HCT116 (cell line): ENCODE data around the gene RAPH1.

Experiments used
- CBX3 ChIP-seq: IDR thresholded peaks from 2 replicates; pipeline ENCODE4 v1.6.1; 2012; ENCODE audit warnings: low read depth
- CEBPB ChIP-seq: IDR thresholded peaks from 2 replicates; pipeline ENCODE4 v1.6.1; 2012; ENCODE audit warnings: low read depth
- CTCF ChIP-seq, 3 experiments: fragments of 200-600 bp in 1 of 3; sonication (generic) in 1 of 3; IDR thresholded peaks in 2 of 3; conservative IDR thresholded peaks in 1 of 3; 2 replicates each; pipeline ENCODE4 v1.5.1; 2012 to 2017; ENCODE audit warnings: low read depth in 2 of 3, low read length in 2 of 3, antibody characterized with exemption in 1 of 3, borderline replicate concordance in 1 of 3, control low read depth in 1 of 3, mild to moderate bottlenecking in 1 of 3, mixed read lengths in 1 of 3, mixed run types in 1 of 3, moderate library complexity in 1 of 3; ENCODE audit not compliant: insufficient read depth in 1 of 3
- EZH2 ChIP-seq: fragments of 200-600 bp; sonication (generic); IDR thresholded peaks from 2 replicates; pipeline ENCODE4 v1.6.1; 2017; ENCODE audit warnings: antibody characterized with exemption, mixed run types
- MAX ChIP-seq: IDR thresholded peaks from 2 replicates; pipeline ENCODE4 v1.6.1; 2012
- POLR2A ChIP-seq: IDR thresholded peaks from 2 replicates; pipeline ENCODE4 v1.7.0; 2011; ENCODE audit warnings: borderline replicate concordance; ENCODE audit not compliant: insufficient read depth, insufficient read length; ENCODE audit errors: extremely low read depth
- POLR2AphosphoS5 ChIP-seq: IDR thresholded peaks from 2 replicates; pipeline ENCODE4 v1.6.1; 2011; ENCODE audit warnings: mild to moderate bottlenecking, low read depth, low read length, moderate library complexity
- SRF ChIP-seq: IDR thresholded peaks from 2 replicates; pipeline ENCODE4 v1.6.1; 2012; ENCODE audit warnings: low read depth
- YY1 ChIP-seq: IDR thresholded peaks from 2 replicates; pipeline ENCODE4 v1.6.1; 2011; ENCODE audit warnings: low read length, low read depth, moderate library complexity, mild to moderate bottlenecking; ENCODE audit not compliant: insufficient replicate concordance; ENCODE audit errors: extremely low read depth
- ZNF274 ChIP-seq: fragments of 200-500 bp; sonication (Bioruptor generic); IDR thresholded peaks from 2 replicates; pipeline ENCODE4 v1.6.1; 2014; ENCODE audit warnings: mild to moderate bottlenecking, low read depth, low read length, inconsistent platforms
- TF ChIP-seq, protein P1 (sequence below): IDR thresholded peaks from 2 replicates; pipeline ENCODE4 v1.6.1; 2012; ENCODE audit warnings: low read depth
- TF ChIP-seq, protein P2 (sequence below): IDR thresholded peaks from 2 replicates; pipeline ENCODE4 v1.6.1; 2011; ENCODE audit warnings: mild to moderate bottlenecking, low read length, moderate library complexity; ENCODE audit not compliant: insufficient replicate concordance; ENCODE audit errors: extremely low read depth

- TF ChIP-seq MAX: no peak
- no peak for TF ChIP-seq CTCF (IDR thresholded peaks at IDR 0.05 in 2 of 3, conservative IDR thresholded peaks at IDR 0.05 in 1 of 3; ENCODE audit: borderline replicate concordance in 1 of 3, insufficient read depth in 1 of 3, low read depth in 2 of 3, low read length in 2 of 3)
- no peak for TF ChIP-seq CBX3
- TF ChIP-seq, protein P1, sequence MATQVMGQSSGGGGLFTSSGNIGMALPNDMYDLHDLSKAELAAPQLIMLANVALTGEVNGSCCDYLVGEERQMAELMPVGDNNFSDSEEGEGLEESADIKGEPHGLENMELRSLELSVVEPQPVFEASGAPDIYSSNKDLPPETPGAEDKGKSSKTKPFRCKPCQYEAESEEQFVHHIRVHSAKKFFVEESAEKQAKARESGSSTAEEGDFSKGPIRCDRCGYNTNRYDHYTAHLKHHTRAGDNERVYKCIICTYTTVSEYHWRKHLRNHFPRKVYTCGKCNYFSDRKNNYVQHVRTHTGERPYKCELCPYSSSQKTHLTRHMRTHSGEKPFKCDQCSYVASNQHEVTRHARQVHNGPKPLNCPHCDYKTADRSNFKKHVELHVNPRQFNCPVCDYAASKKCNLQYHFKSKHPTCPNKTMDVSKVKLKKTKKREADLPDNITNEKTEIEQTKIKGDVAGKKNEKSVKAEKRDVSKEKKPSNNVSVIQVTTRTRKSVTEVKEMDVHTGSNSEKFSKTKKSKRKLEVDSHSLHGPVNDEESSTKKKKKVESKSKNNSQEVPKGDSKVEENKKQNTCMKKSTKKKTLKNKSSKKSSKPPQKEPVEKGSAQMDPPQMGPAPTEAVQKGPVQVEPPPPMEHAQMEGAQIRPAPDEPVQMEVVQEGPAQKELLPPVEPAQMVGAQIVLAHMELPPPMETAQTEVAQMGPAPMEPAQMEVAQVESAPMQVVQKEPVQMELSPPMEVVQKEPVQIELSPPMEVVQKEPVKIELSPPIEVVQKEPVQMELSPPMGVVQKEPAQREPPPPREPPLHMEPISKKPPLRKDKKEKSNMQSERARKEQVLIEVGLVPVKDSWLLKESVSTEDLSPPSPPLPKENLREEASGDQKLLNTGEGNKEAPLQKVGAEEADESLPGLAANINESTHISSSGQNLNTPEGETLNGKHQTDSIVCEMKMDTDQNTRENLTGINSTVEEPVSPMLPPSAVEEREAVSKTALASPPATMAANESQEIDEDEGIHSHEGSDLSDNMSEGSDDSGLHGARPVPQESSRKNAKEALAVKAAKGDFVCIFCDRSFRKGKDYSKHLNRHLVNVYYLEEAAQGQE: no peak
- no peak for TF ChIP-seq ZNF274
- TF ChIP-seq EZH2: no peak
- no peak for TF ChIP-seq CEBPB
- TF ChIP-seq POLR2A: no peak
- no peak for TF ChIP-seq POLR2AphosphoS5
- TF ChIP-seq, protein P2, sequence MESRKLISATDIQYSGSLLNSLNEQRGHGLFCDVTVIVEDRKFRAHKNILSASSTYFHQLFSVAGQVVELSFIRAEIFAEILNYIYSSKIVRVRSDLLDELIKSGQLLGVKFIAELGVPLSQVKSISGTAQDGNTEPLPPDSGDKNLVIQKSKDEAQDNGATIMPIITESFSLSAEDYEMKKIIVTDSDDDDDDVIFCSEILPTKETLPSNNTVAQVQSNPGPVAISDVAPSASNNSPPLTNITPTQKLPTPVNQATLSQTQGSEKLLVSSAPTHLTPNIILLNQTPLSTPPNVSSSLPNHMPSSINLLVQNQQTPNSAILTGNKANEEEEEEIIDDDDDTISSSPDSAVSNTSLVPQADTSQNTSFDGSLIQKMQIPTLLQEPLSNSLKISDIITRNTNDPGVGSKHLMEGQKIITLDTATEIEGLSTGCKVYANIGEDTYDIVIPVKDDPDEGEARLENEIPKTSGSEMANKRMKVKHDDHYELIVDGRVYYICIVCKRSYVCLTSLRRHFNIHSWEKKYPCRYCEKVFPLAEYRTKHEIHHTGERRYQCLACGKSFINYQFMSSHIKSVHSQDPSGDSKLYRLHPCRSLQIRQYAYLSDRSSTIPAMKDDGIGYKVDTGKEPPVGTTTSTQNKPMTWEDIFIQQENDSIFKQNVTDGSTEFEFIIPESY: no peak
- TF ChIP-seq SRF: no peak
- no peak for TF ChIP-seq YY1
Measured at GRCh38 chr2:203553784-203554183, 18.7 kb upstream of the RAPH1 start.
